ENCODE results near the gene DNAJC1.
"Not testable (repeated sequence)": the region's sequence is repeated elsewhere in the genome, so short reads cannot be mapped to it uniquely, and the experiment has no call there.

Gene DNAJC1

DNA sequence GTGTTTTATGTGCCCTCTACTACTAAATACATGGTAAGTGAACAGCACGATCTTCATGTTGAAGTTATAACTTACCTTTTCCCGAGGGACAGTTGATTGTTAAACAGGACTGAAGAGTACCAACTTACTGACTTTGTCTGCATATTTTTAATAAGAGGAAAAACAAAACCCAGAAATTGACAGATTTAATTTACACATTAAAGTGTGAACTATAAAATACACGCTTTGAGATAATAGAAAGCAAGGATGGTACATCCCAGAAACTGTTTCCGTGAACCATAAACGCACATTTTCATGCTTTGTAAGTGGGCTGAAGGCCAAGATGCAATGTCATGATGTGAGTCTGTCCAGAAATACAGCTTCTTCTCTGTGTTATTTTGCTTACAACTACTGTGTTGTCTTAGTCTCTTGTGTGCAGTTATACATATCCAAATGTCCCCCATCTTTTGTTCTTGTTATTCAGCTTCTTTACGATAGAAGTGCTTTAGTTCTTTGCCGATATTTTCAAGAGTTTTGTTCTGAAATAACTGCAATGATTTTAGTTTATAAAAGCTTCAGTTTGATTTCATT, 279.4 kb downstream of the DNAJC1 start:
- no peak for DNase-seq

DNA sequence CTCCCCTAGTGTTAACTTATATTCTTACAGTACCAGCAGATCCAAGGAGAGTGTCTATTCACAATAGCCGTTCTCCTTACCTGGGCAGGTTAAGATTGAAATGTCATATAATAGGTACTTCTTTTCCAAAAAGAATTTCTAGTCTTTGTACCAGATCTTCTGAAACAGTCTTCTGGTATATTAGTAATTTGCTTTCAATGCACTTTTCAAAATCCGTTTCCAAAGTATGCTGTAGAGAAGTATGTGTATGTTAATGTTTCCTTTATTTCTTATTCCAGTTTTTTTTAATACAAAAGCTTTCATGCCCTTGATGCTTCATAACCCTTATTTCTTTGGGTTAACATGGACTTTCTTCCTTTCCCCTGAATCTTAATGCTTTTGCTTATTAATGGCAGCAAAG, 281.3 kb downstream of the DNAJC1 start:
- DNase-seq = no peak

GRCh38 chr10:21721000-21721665, 282.4 kb downstream of the DNAJC1 start:
- no peak for DNase-seq

GRCh38 chr10:21720090-21720489, 283.4 kb downstream of the DNAJC1 start:
- DNase-seq = no peak

DNA sequence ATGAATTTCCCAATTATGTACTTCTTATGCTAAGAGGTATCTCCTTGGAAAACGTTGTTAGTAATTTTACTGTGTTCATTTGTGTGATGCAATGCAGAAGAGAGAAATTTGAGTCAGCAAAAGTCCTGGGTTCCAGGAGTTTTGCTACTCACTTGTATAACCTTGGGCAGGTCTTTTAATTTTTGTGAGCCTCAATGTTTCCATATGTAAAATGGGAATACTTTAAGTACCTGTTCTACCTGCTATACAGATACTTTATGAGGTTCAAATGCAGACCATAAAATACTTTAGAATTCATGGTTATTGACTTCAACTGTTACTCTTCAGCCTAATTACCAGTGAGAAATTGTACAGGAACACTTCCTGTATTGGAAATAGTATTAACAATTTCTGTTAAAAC, 284.0 kb downstream of the DNAJC1 start:
- DNase-seq = no peak

- DNase-seq = not testable (repeated sequence)
These were observed 286.0 kb downstream of the DNAJC1 start for GRCh38 chr10:21717437-21718054.

DNA sequence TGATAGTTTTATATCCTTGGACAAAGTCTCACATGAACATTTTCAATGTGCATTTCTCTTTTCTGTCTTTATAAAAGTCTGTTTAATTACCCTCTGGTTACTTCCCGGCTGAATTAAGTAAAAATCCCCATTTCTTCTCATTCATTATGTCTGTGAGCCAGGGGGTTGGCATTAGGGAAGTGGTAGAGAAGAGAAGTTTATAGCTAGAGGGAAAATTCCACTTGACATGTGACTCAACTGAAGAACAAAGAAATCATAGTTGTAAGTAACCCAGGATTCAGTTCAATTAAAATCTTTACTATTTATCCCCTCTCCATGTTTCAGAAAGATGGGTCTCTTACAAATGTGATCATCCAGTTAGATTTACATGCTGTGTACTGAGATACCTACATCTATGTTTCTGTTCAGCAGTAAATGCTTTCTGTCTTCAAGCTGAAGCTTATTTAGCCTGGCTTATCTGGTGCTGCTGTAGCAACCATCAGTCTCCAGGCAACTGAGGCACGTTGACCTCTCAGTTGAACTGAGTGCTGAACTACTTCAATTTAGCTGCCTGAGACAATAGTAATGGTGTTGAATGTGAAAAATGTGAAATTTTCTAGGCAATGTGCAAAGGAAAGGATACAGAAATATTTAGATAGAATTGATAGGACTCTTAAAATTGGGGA, 287.9 kb downstream of the DNAJC1 start:
- DNase-seq = no peak

DNA sequence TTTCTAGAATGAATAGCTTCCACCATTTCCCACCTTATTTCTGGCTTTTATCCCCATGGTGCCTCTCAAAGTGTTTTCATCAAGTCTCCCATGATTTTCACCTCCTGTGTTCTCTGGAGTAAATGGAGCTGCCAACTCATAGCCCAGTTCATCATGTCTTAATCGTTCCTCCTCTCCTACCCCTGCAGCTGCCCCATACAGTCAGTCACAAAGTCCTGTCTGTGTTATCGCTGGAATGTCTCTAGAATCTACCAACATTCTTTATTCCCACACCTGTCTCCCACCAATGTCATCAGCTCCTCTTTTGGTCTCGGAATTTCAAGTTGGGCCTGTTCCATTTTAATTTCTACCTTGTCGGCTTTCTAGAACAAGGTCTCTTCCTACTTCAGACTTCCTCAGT, 290.6 kb downstream of the DNAJC1 start:
- no peak for DNase-seq

- DNase-seq = no peak
These were observed 296.0 kb downstream of the DNAJC1 start for GRCh38 chr10:21707498-21707897.
